GM19023 (cell line): ENCODE measurements around the gene MEF2A.
A peak's percentile ranks its signal among the peaks of the same experiment; 100 is the strongest.

Source experiments
- ATAC-seq: cut with Tn5 transposase; IDR thresholded peaks from one replicate; pipeline ENCODE4 v1.9.1; 2021; ENCODE audit warnings: mild to moderate bottlenecking, moderate library complexity; ENCODE audit not compliant: unreplicated experiment

Gene MEF2A

GRCh38 chr15:99696096-99696495 lies 130.3 kb downstream of the MEF2A start:
- ATAC-seq, result no peak

- ATAC-seq, result no peak
Measured at GRCh38 chr15:99702895-99703602, 137.3 kb downstream of the MEF2A start.

- ATAC-seq, result peak; percentile 17
Measured at GRCh38 chr15:99703603-99704443, 138.0 kb downstream of the MEF2A start.

- peak; percentile 74 for ATAC-seq
Measured at GRCh38 chr15:99704444-99704838, 138.7 kb downstream of the MEF2A start.

- ATAC-seq, result no peak
Measured at GRCh38 chr15:99706557-99707303, 140.9 kb downstream of the MEF2A start.

- no peak for ATAC-seq
Measured at GRCh38 chr15:99707473-99708270, 141.9 kb downstream of the MEF2A start.

- no peak for ATAC-seq
Measured at GRCh38 chr15:99708563-99708962, 142.8 kb downstream of the MEF2A start.

GRCh38 chr15:99709243-99709986 lies 143.6 kb downstream of the MEF2A start:
- ATAC-seq, result no peak

- ATAC-seq, result no peak
Measured at GRCh38 chr15:99711625-99712024, 145.8 kb downstream of the MEF2A start.

GRCh38 chr15:99712415-99712814 lies 146.6 kb downstream of the MEF2A start:
- ATAC-seq, result no peak

- ATAC-seq, result no peak
Measured at GRCh38 chr15:99716540-99717095, 150.8 kb downstream of the MEF2A start.

GRCh38 chr15:99717161-99718009 lies 151.6 kb downstream of the MEF2A start:
- ATAC-seq, result peak; percentile 35

GRCh38 chr15:99718421-99718820 lies 152.6 kb downstream of the MEF2A start:
- ATAC-seq, result no peak

GRCh38 chr15:99719096-99719541 lies 153.3 kb downstream of the MEF2A start:
- ATAC-seq, result peak; percentile 83

- no peak for ATAC-seq
Measured at GRCh38 chr15:99720533-99720932, 154.7 kb downstream of the MEF2A start.

- no peak for ATAC-seq
Measured at GRCh38 chr15:99721104-99721778, 155.5 kb downstream of the MEF2A start.

- no peak for ATAC-seq
Measured at GRCh38 chr15:99721896-99722295, 156.1 kb downstream of the MEF2A start.

GRCh38 chr15:99722406-99722805 lies 156.6 kb downstream of the MEF2A start:
- ATAC-seq, result no peak
